Hypothalamus (tissue), 51 donors: Measurements from ENCODE around the gene APBB2.

Source experiments
- DNase-seq, 51 donors: peaks; one replicate each; lab custom pipeline; 2025; lab: John Stamatoyannopoulos, UW

APBB2 gene

DNA sequence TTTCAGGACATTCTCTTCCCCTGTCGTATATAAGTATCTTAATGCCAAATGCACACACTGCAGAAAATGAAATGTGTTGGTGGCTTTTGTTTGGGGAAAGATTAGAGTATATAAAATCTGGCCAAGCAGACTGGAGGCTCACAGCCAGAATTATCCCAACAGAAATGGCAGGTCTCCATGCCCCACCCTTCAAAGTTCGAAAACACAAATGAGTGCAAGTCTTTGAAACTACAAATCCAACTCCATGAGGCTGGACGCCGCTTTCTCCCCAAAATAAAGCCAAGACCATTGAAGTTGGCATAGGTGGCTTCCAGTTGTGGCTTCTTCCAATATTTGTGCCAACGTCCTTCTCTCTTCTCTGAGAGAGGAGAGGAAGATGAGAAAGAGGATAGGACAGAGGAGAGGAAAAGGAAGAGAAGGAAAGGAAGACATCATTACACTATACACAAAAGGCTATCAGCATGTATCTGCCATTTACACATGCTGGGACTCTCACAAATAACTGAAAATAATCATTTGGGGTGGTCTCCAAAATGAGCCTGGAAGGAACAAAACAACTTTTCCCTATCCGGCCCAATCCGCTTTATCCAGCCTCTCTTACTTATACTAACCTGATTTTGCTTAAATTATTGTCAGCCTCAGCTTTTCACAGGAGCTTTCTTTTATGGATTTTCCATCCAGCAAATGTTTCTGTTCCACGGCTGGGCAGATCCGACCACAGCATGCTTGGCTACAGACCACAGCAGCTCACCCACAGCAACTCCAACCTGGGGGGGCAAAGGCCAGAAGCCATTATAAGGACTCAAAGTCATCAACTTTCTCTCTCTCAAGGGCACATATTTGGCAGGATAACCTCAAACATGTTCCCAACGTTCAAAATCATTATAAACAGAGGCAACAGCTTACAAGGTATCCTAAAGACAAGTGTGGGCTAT lies 71.7 kb downstream of the APBB2 start:
- DNase-seq, result peak in 1 of 51 donors; percentile 21

DNA sequence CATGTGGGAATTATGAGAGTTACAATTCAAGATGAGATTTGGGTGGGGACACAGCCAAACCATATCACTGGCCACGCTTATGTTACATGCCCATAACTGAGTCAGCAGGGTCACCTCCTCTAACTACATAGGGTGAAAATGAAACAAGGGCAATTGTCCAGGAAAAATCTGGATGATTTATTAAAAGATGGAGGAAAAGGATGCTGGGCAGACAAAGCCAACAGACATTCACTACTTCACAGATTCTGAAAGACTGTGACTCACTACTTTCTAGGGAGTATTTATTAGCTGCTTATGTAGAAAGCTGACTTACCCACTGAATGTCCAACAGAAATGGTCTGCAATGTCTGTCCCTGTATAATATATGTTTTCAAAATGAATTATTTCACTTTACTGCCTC lies 72.4 kb downstream of the APBB2 start:
- no peak for DNase-seq

DNA sequence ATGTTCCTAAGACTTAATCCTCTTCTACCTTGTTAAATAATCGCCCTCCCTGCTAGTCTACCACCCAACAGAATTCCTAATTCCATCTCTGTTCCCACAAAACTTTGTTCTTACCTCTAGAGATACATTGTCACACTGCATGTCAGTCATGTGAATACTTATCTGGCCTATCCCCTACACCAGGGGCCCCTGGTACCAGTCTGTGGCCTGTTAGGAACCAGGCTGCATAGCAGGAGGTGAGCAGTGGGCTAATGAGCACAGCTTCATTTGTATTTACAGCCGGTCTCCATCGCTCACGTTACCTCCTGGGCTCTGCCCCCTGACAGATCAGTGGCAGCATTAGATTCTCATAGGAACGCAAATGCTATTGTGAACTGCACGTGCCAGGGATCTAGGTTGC lies 73.9 kb downstream of the APBB2 start:
- DNase-seq, result no peak

DNA sequence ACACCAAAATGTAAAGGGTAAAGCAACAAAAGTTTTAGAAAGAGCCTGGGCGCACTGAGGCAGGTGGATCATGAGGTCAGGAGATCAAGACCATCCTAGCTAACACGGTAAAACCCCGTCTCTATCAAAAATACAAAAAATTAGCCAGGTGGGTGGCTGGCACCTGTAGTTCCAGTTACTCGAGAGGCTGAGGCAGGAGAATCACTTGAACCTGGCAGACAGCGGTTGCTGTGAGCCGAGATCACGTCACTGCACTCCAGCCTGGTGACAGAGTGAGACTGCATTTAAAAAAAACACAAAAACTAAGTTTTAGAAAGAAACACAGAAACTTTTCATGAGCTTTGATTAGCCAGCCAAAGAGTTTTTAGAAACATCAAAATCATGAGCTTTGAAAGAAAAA lies 76.5 kb downstream of the APBB2 start:
- no peak for DNase-seq

DNA sequence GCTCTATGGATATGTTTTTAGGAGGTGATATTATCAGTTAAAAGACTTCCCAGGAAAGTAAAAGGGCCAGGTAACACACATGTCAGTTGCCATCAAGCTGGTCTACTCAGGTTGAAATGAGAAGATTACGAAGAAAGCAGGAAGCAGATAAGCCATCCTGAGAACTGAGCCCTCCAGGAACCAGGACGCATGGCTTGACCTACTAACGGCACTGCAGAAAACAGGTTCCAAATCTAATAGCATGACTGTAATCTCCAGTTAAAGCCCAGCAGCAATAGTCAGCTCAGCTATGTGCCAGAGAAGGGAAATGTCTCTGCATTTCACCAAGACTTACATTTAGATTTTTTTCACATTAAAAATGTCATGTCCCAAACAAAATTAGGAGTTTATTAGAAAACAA lies 77.9 kb downstream of the APBB2 start:
- DNase-seq, result no peak

DNA sequence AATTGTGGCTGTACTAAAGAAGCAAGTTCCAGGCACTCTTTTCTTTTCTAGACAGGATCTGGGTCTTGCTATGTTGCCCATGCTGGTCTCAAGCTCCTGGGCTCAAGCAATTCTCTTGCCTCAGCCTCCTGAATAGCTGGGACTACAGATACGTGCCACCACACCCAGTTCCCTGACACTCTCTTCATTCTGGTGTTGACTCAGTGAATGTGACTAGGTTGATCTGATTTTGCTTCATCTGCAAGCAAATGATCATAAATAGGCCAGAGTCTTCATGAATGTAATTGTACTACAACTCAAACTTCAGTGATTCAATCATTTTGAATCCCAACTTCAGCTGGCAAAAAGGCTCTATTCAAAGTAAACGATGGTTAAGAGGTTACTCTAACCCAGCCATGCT lies 78.5 kb downstream of the APBB2 start:
- no peak for DNase-seq

DNA sequence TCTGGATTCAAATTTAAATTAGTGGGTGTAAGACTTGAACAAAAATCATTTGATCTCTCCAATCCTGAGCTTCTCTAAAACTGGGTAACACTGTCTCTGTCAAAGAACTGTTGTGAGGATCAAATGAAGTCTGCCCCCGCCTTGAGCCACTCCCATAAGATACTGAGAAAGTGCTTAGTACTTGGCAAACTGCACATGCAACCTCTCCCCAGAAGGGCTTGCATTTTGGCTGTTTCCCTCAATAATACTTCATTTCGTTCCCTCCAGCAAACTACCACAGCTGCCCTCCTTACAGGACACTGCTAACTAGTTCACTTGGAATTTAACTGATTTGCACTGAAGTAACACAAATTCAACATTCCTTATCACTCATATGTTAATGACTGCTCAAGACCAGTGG lies 79.8 kb downstream of the APBB2 start:
- DNase-seq, result no peak

DNA sequence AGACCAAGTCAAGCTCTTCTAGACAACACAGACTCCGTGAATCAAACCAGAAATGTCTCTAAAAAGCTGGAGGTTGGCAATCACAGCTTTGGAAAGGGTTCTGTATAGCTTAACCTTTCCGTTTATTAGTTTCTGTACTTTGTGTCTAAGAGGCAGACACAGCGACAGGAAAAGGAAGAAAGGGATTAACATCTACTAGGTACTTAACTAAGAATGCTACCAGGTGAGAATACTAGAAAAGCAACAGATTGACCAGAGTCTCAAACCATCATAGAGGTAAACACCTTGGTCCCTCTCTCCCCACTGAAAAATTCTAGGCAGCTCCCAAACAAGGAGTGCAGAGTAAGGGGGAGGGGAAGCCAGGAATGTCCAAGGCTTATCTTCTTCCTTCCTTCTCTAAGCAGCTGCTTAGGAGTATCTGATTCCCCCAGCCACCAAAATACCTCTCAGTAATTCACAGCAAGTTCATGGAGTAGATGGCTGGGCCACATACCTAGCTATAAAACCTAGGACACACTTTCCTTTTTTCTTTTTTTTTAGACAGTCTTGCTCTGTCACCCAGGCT lies 80.8 kb downstream of the APBB2 start:
- no peak for DNase-seq

DNA sequence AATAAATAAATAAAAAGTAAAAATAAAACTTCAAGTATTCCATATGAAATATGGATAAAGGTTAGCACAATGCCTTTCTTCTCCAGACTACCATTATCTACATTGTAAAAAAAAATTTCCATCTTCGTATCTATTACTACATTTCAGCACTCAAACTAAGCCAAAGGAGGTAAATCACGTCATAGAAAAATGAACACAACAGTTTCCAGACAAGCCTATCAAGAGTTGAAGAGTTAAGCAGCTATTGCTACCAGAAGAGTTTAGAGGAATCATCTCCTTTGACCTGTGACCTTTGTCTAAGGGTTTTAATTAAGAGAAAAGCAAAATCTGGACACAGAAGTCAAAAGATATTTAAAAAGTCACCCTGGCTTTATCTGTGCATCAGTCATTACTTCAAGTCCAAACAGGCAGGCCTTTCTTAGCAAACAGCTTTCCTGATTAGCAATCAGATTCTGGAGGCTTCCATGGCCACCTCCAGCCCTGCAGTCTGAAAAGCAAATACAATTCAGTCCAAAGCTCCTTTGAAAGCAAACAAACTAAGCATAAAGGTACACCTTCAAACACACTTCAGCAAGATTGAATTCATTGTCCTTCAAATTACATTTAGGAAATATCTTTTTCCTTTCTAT lies 82.2 kb downstream of the APBB2 start:
- no peak for DNase-seq

DNA sequence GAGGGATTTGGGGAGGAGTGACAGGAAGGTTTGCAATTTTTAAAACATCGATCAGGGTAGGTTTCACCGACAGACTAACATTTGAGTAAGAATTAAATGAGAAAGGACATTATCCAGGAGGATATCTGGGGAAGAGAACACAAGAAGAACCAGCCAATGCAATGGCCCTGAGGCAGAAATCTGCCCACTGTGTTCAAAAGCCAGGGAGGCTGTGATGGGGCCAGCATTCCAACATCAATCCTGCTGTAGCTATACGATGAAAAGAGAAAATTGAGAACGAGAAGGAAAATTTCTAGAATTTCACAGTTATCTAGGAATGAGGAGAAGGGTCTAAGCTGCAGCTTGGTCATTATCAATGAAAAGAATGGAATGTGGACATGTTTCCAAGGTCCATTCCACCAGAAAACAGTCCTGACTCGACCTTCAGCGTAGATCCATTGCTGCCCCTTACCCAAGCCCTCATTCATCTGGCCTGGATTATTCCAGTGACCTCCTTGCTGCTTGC lies 84.4 kb downstream of the APBB2 start:
- DNase-seq, result no peak

DNA sequence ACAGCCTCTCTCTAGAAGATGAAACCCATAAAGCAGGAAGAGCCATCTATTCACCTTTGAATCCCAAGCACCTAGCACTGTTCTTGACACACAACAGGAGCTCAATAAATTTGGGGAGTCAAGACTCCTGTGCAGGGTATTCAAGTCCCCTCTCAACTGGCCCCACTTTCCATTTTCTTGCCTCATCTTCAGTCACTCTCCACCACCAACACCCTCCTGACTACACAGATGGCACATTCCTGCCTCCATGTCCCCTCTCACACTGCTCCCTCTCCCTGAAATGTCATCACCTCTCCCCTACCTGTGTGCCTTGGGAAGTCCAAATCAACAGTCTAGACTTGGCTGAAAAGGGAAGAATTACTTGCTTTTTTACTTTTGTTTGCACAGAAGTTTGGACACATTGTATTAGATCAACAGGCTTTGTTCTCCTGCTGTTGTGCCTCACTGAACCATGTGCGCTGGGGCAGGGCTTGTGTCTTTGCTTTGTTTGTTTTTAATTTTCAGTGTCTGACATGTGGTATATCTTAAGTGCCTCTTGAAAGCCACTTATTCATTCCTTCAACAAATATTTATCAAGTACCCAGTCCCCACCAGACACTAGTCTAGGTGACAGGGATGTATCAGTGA lies 85.1 kb downstream of the APBB2 start:
- DNase-seq, result no peak

DNA sequence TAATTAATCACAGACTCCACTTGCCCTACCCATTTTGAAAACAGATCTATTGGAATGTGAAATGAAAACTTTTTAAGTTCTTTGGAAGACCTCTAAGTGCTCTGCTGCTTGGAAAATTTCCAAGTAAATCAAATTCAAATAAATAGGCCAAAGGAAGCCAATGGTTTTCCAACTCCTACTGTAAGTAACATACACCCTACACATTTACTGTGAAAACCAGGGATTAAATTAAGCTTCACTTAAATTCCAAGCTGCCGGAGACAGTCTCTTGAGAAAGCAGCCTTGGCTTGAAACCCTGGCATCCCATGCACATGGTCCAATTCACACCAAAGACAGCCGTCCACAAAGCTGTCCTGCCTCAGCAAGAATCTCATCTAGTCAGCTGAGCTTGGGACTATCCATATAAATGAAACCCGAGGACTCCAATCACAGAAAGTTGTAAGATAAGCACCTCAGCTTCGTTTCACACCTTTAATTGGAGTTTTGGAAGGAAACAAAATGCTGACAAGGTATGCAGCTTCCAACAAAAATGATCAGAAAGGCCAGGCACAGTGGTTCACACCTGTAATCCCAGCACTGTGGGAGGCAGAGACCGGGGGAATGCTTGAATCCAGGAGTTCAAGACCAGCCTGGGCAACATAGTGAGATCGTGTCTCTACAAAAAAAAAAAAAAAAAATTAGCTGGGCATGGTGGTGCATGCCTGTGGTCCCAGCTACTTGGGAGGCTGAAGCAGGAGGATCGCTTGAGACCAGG lies 88.6 kb downstream of the APBB2 start:
- DNase-seq, result no peak

DNA sequence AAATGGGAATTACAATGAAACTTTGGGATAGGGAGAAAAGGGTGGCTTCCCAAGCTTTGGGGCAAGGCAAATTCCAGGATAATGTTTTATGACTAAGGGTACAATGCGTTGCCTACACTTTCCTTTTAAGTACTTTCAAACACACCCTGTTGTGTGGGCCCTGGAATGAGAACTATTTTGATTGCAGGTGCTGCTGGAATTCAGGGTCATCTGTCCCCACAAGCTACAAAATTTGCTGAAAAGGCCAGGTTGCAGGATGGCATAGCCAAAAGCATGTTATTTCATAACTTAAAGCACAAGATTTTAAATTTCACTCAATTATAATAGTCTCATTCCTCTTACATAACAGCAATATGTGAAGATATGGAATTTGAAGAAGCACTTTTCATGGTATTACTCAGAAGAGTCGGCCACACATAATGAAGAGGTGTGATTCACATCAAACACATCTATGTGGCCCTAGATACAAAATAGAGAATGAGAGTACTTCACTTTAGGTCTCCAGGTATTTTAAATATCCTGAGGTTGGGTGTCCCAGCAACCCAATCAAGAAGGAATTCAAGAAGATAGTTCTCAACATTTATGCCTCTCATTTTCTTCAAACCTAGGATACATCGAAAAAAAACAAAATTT lies 89.3 kb downstream of the APBB2 start:
- DNase-seq, result no peak

DNA sequence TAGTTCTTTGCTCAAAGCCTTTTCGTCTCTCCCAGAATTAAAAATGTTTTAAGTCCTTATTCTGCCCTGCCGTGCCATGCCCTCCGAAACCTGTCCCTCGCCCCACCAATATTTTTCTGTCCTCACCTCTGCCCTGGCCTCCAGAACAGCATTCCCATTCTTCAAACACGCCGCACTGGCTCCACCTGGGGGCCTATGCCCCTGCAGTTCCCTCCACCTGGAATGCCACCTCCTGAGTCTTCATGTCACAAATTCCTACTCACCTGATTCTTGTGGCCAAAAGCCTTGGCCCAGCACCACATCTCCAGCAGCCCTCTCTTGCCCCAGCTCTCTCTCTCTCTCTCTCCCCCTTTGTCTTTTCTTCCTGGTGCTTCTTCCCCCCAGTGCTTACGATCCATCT lies 91.6 kb downstream of the APBB2 start:
- no peak for DNase-seq

DNA sequence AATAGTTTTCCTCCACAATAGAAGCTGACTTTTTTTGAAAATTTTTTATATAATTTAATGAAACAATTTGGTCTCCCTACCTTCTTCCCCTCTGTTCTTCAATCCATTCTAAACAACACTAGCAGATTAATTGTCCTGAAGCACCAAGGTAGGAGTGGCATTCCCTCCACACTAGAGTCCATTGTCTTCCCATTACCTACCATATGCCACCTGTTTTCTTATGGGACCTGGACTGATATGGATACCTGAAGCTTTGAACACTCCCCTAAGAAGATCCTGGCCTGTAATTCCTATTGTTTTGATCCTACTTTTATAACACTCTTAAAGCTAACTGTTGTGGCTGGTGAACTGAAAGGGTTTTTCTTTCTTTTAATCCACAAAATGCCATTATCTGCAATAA lies 92.0 kb downstream of the APBB2 start:
- no peak for DNase-seq

DNA sequence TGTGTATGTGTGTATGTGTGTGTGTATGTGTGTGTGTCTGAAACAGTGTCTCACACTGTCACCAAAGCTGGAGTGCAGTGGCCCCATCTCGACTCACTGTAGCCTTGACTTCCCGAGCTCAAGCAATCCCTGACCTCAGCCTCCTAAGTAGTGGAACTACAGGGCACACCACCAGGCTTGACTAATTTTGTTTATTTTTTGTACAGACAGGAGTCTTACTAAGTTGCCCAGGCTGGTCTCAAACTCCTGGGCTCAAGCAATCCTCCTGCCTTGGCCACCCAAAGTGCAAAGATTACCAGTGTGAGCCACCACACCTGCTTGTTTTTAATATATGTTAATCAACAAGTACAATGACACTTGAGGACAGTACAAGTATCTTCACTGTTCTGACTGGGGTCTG lies 92.4 kb downstream of the APBB2 start:
- no peak for DNase-seq

DNA sequence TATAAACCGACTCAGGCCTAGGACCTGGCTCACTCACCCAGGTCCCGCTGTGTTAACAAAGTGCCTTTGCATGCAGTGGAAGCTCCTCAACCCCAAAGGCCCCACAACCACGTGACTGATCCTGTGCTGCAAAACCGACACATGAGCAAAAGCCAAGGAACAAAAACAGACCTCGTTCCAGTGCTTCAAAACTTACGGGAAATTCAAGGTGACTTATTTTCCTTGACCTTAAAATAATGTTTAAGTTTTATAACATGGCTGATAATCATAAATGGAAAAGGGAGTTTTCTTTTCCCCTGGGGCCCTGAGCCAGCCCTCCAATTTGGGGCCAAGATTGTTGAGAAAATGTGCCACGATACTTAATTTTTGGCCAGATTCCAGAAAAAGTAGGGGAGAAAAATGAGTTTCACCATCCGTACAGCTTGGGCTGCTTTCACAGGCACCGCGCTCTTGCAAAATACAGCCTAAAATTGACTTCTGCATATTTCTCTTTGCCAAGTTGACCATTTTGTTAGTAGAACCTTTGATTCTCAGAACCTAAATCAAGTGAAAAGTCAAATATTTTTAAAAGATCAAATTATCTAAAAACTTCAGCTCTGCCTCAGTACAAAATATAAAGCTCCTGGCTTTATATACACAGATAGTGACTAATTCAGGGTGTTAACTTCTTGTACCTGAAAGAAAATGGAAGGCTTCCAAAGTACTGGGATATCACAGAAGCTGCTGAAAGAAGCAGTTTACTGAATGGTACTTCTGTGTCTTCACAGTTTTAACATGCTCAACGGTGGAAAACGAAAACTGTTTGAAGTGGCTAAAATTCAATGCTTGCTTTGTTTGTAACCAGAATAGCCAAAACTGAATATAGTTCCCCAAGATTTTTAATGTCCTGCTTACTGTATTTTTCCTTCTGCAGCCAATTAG lies 93.8 kb downstream of the APBB2 start:
- peak in 30 of 51 donors; percentile 11 to 69 (median 33) for DNase-seq

DNA sequence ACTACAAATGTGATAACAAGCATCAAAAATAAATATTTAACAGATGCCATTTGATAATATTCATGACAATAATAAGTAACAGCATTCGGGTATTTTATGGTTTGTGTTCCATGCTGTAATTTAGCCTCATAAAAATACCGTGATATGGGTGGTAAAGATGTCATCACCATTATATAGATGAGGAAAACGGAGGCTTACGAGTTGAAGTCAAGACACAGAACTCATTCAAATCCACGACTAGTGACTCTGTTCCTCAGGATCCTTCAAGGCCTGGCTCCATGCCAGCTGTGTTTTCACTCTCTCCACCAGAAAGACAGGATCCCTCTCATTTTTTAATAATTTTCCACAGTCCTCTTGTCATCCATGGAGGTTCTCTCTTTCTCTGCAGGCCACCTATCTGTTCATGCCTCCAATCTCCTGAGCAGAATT lies 94.5 kb downstream of the APBB2 start:
- peak in 4 of 51 donors; percentile 27 to 51 (median 46) for DNase-seq

DNA sequence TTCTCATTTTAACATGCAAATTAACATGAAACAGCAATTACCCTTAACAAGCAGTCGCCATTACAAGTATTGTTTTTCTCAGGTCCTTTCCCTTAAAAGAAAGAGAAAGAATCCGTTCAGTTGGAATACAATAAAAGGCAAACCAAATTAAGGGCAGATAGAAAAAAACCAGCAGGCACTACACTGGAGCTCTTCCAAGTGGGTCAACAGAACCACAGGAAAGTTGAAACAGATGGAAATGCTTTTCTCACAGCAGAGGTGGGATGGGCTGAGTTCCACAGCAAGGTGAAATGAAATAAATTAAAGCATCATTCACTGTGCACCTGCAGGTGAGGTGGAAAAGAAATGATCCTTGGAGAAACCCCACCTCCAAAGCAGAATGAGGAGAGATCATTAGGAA lies 102.6 kb downstream of the APBB2 start:
- no peak for DNase-seq
